Measurements from ENCODE around the gene SLC22A5.

DNA sequence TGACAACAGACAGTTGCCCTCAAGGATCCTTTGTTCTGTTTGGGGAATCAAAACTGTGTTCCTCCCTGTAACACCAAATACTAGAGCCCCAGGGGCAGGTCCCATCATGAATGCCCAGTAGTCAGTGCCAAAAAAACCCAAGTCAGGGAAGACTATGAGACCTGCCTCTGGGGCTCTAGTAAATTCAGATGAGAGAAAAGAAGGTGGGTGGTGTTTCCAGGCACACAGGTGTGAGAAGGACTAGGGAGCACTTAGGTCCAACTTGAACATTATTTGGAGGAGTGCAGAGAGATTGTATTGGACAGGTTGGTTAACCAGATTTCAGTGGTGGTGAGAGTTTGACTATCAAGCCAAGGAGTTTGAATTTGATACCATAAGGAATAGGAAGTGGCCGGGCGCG, 52.0 kb downstream of the SLC22A5 start:
- TF ChIP-seq, protein P1, sequence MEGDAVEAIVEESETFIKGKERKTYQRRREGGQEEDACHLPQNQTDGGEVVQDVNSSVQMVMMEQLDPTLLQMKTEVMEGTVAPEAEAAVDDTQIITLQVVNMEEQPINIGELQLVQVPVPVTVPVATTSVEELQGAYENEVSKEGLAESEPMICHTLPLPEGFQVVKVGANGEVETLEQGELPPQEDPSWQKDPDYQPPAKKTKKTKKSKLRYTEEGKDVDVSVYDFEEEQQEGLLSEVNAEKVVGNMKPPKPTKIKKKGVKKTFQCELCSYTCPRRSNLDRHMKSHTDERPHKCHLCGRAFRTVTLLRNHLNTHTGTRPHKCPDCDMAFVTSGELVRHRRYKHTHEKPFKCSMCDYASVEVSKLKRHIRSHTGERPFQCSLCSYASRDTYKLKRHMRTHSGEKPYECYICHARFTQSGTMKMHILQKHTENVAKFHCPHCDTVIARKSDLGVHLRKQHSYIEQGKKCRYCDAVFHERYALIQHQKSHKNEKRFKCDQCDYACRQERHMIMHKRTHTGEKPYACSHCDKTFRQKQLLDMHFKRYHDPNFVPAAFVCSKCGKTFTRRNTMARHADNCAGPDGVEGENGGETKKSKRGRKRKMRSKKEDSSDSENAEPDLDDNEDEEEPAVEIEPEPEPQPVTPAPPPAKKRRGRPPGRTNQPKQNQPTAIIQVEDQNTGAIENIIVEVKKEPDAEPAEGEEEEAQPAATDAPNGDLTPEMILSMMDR (IDR thresholded peaks at IDR 0.05), result no peak
- TF ChIP-seq EP300 (IDR thresholded peaks at IDR 0.05; ENCODE audit: low read depth), result no peak
- TF ChIP-seq POLR2AphosphoS5 (IDR thresholded peaks at IDR 0.05), result no peak
- no peak for TF ChIP-seq POLR2A (IDR thresholded peaks at IDR 0.05)
